H1 (cell line): ENCODE results near the gene KRTAP12-4. TPM values are rescaled to one million over a fixed set of nuclear protein-coding genes. Genes with fewer than 3 reads are reported as not detected.

ENCODE experiments used
- CTCF ChIA-PET: fragments of 300-600 bp; sonication (Branson Sonifier 250); formaldehyde crosslinking; loops from one replicate; lab custom pipeline; 2021; ENCODE audit not compliant: partially characterized antibody; lab: Charles Lee
- POLR2A ChIA-PET: fragments of 300-600 bp; sonication (Branson Sonifier 250); formaldehyde crosslinking; loops from one replicate; lab custom pipeline; 2021; ENCODE audit warnings: inconsistent platforms; ENCODE audit not compliant: partially characterized antibody; lab: Charles Lee
- DNase-seq, 2 experiments: peaks; one replicate each; pipeline versions ENCODE4 v3.0.0 to v3.0.0-alpha.2; 2010 to 2022; ENCODE audit warnings: low spot score in 2 of 2, low read depth in 1 of 2, mixed read lengths in 1 of 2
- FAIRE-seq: peaks from 2 replicates; lab custom pipeline; 2011; peaks lifted over from hg19 to GRCh38; lab: Jason Lieb, UNC
- H2AFZ ChIP-seq: 2 replicates; pipeline ENCODE4 v1.8.1; 2012; ENCODE audit warnings: low read length, inconsistent platforms
- H2AK5ac ChIP-seq: 2 replicates; pipeline ENCODE4 v1.6.1; 2013; ENCODE audit warnings: low read depth, low read length
- H2BK120ac ChIP-seq: replicated peaks from 2 replicates; pipeline ENCODE3; 2013; ENCODE audit warnings: low read depth, low read length, inconsistent platforms
- H2BK12ac ChIP-seq: 2 replicates; pipeline ENCODE4 v1.6.1; 2013; ENCODE audit warnings: low read depth, low read length
- H2BK15ac ChIP-seq: 2 replicates; pipeline ENCODE4 v1.6.1; 2013; ENCODE audit warnings: low read length
- H2BK20ac ChIP-seq: 2 replicates; pipeline ENCODE4 v1.6.1; 2013; ENCODE audit warnings: low read length
- H2BK5ac ChIP-seq: 2 replicates; pipeline ENCODE4 v1.6.1; 2013; ENCODE audit warnings: low read depth, low read length
- H3K14ac ChIP-seq: 2 replicates; pipeline ENCODE4 v1.6.1; 2013; ENCODE audit warnings: inconsistent platforms; ENCODE audit not compliant: insufficient read length
- H3K18ac ChIP-seq: 2 replicates; pipeline ENCODE4 v1.6.1; 2013; ENCODE audit warnings: low read length; ENCODE audit errors: extremely low read depth
- H3K23ac ChIP-seq: 2 replicates; pipeline ENCODE4 v1.6.1; 2013; ENCODE audit warnings: inconsistent platforms; ENCODE audit not compliant: insufficient read length
- H3K23me2 ChIP-seq: 2 replicates; pipeline ENCODE4 v1.6.1; 2013; ENCODE audit warnings: low read depth, low read length
- H3K27ac ChIP-seq: 2 replicates; pipeline ENCODE4 v1.6.1; 2011; ENCODE audit warnings: low read depth, low read length, inconsistent platforms
- H3K27me3 ChIP-seq, 4 experiments: replicated peaks in 1 of 4; 1 replicate in 1 of 4; 2 replicates in 3 of 4; pipeline versions ENCODE4 v1.6.1 to v1.8.1; 2011 to 2013; ENCODE audit warnings: low read length in 3 of 4, mild to moderate bottlenecking in 3 of 4, inconsistent platforms in 2 of 4, mixed read lengths in 2 of 4, moderate library complexity in 1 of 4; ENCODE audit not compliant: control insufficient read depth in 3 of 4, insufficient read depth in 3 of 4; ENCODE audit errors: extremely low read depth in 1 of 4
- H3K36me3 ChIP-seq, 4 experiments: 2 replicates each; pipeline versions ENCODE4 v1.6.1 to v1.8.1; 2011 to 2013; ENCODE audit warnings: mild to moderate bottlenecking in 4 of 4, low read length in 3 of 4, moderate library complexity in 2 of 4, control low read depth in 1 of 4, inconsistent platforms in 1 of 4; ENCODE audit not compliant: insufficient read depth in 4 of 4, control insufficient read depth in 2 of 4
- H3K4ac ChIP-seq: replicated peaks from 2 replicates; pipeline ENCODE3; 2013; ENCODE audit warnings: low read length, low read depth, mixed read lengths, inconsistent platforms; ENCODE audit not compliant: insufficient read length
- H3K4me1 ChIP-seq, 4 experiments: replicated peaks in 1 of 4; 1 replicate in 1 of 4; 2 replicates in 3 of 4; pipeline versions ENCODE4 v1.6.1 to v1.8.1; 2011 to 2013; ENCODE audit warnings: low read length in 3 of 4, inconsistent platforms in 2 of 4, mixed read lengths in 1 of 4; ENCODE audit not compliant: insufficient read depth in 4 of 4, control insufficient read depth in 3 of 4
- H3K4me2 ChIP-seq, 2 experiments: 2 replicates each; pipeline versions ENCODE4 v1.6.1 to v1.8.1; 2011 to 2013; ENCODE audit warnings: low read depth in 2 of 2, low read length in 2 of 2, control low read depth in 1 of 2, inconsistent platforms in 1 of 2, mild to moderate bottlenecking in 1 of 2; ENCODE audit not compliant: insufficient read depth in 1 of 2
- H3K4me3 ChIP-seq, 4 experiments: fragments of 200-600, 300-600 bp in 1 of 4; sonication (generic), shearing (Covaris generic), sonication (Bioruptor Twin) in 1 of 4; 2 replicates each; pipeline versions ENCODE4 v1.5.1 to v1.8.1; 2011 to 2016; ENCODE audit warnings: low read length in 4 of 4, low read depth in 3 of 4, control low read depth in 2 of 4, inconsistent platforms in 2 of 4, mild to moderate bottlenecking in 2 of 4, mixed read lengths in 1 of 4, moderate library complexity in 1 of 4; ENCODE audit not compliant: insufficient read depth in 2 of 4; ENCODE audit errors: extremely low read depth in 1 of 4
- H3K56ac ChIP-seq: replicated peaks from 2 replicates; pipeline ENCODE3; 2013; ENCODE audit warnings: low read depth, mild to moderate bottlenecking, mixed read lengths, low read length, inconsistent platforms; ENCODE audit not compliant: insufficient read length
- H3K79me1 ChIP-seq: 2 replicates; pipeline ENCODE4 v1.6.1; 2013; ENCODE audit warnings: low read depth, low read length, control low read depth
- H3K79me2 ChIP-seq, 2 experiments: 2 replicates each; pipeline versions ENCODE4 v1.6.1 to v1.8.1; 2012 to 2013; ENCODE audit warnings: low read length in 2 of 2, mild to moderate bottlenecking in 2 of 2, inconsistent platforms in 1 of 2; ENCODE audit not compliant: insufficient read depth in 2 of 2, control insufficient read depth in 1 of 2
- H3K9ac ChIP-seq, 4 experiments: replicated peaks in 1 of 4; 1 replicate in 1 of 4; 2 replicates in 3 of 4; pipeline versions ENCODE4 v1.6.1 to v1.8.1; 2011 to 2013; ENCODE audit warnings: low read depth in 3 of 4, low read length in 3 of 4, control low read depth in 2 of 4, mild to moderate bottlenecking in 2 of 4, moderate library complexity in 2 of 4, inconsistent platforms in 1 of 4; ENCODE audit errors: extremely low read depth in 1 of 4
- H3K9me3 ChIP-seq, 2 experiments: 2 replicates each; pipeline versions ENCODE4 v1.6.1 to v1.8.1; 2012 to 2013; ENCODE audit warnings: mild to moderate bottlenecking in 2 of 2, moderate library complexity in 2 of 2, control low read depth in 1 of 2, inconsistent platforms in 1 of 2, low read depth in 1 of 2, low read length in 1 of 2, mixed read lengths in 1 of 2; ENCODE audit not compliant: insufficient read depth in 2 of 2
- H4K20me1 ChIP-seq, 2 experiments: replicated peaks in 1 of 2; 2 replicates each; pipeline versions ENCODE3 to v1.8.1; 2011 to 2013; ENCODE audit warnings: inconsistent platforms in 2 of 2, low read length in 2 of 2, mild to moderate bottlenecking in 1 of 2; ENCODE audit not compliant: insufficient read depth in 2 of 2, control insufficient read depth in 1 of 2
- H4K5ac ChIP-seq: 2 replicates; pipeline ENCODE4 v1.6.1; 2013; ENCODE audit warnings: low read length, low read depth, mixed read lengths, inconsistent platforms; ENCODE audit not compliant: insufficient read length
- H4K8ac ChIP-seq: 2 replicates; pipeline ENCODE4 v1.8.0; 2013; ENCODE audit warnings: mild to moderate bottlenecking, moderate library complexity, low read length, inconsistent platforms; ENCODE audit not compliant: insufficient read depth; ENCODE audit errors: extremely low read depth
- H4K91ac ChIP-seq: replicated peaks from 2 replicates; pipeline ENCODE3; 2013; ENCODE audit warnings: low read length, mixed read lengths, inconsistent platforms; ENCODE audit not compliant: insufficient read length
- BCL11A ChIP-seq, 2 experiments: IDR thresholded peaks; one replicate each; pipeline ENCODE4 v1.6.1; 2011; ENCODE audit warnings: low read depth in 2 of 2, low read length in 2 of 2, mild to moderate bottlenecking in 2 of 2
- CHD1 ChIP-seq: IDR thresholded peaks from 2 replicates; pipeline ENCODE4 v1.6.1; 2012; ENCODE audit warnings: low read depth, low read length, improper control_type of control experiment
- CTCF ChIP-seq, 3 experiments: IDR thresholded peaks; 1 replicate in 2 of 3; 2 replicates in 1 of 3; pipeline versions ENCODE4 v1.5.1 to v1.6.1; 2011; ENCODE audit warnings: low read length in 3 of 3, mild to moderate bottlenecking in 3 of 3, inconsistent platforms in 2 of 3, low read depth in 1 of 3, moderate library complexity in 1 of 3; ENCODE audit not compliant: insufficient read depth in 1 of 3; ENCODE audit errors: control extremely low read depth in 1 of 3
- EZH2 ChIP-seq: fragments of 200-600 bp; sonication (generic); IDR thresholded peaks from 2 replicates; pipeline ENCODE4 v1.7.1; 2012; ENCODE audit warnings: low read depth, mild to moderate bottlenecking, moderate library complexity, low read length, inconsistent platforms; ENCODE audit not compliant: severe bottlenecking
- HDAC2 ChIP-seq, 2 experiments: fragments of 300-600 bp in 1 of 2; sonication (generic) in 1 of 2; IDR thresholded peaks; 2 replicates each; pipeline ENCODE4 v1.6.1; 2011 to 2012; ENCODE audit warnings: low read depth in 2 of 2, low read length in 2 of 2, mild to moderate bottlenecking in 2 of 2, moderate library complexity in 2 of 2, borderline replicate concordance in 1 of 2, inconsistent platforms in 1 of 2
- HDAC6 ChIP-seq: IDR thresholded peaks from one replicate; pipeline ENCODE4 v1.7.1; 2012; ENCODE audit warnings: low read depth, mild to moderate bottlenecking, inconsistent platforms, low read length, moderate library complexity
- KDM4A ChIP-seq: IDR thresholded peaks from one replicate; pipeline ENCODE4 v1.7.1; 2012; ENCODE audit warnings: low read depth, mild to moderate bottlenecking, moderate library complexity, low read length, inconsistent platforms; ENCODE audit not compliant: severe bottlenecking
- RAD21 ChIP-seq, 2 experiments: IDR thresholded peaks in 1 of 2; conservative IDR thresholded peaks in 1 of 2; 2 replicates each; pipeline ENCODE4 v1.6.1; 2011; ENCODE audit warnings: low read depth in 2 of 2, low read length in 2 of 2, improper control_type of control experiment in 1 of 2, inconsistent platforms in 1 of 2, mild to moderate bottlenecking in 1 of 2, moderate library complexity in 1 of 2
- TAF7 ChIP-seq: optimal IDR thresholded peaks from 2 replicates; pipeline ENCODE3; 2011; ENCODE audit warnings: low read depth, mild to moderate bottlenecking, inconsistent platforms, low read length, moderate library complexity, borderline replicate concordance
- WGBS, 2 experiments: shearing (Covaris generic) in 1 of 2; methylation state at CpG; one replicate each; pipeline versions ENCODE4 v1.1.6 to v1.1.7; 2013 to 2015; ENCODE audit warnings: low lambda C conversion rate in 2 of 2, mixed read lengths in 2 of 2, inconsistent platforms in 1 of 2, low coverage in 1 of 2, missing lambda C conversion rate in 1 of 2; ENCODE audit not compliant: insufficient replicate concordance in 2 of 2, insufficient coverage in 1 of 2, insufficient read length in 1 of 2; ENCODE audit errors: extremely low coverage in 1 of 2, missing lambda C conversion rate in 1 of 2; 5-methylcytosine and 5-hydroxymethylcytosine counted together
- polyA plus RNA-seq, 7 experiments: library from polyadenylated mRNA; depleted of rRNA in 3 of 7; stranded (reverse) in 5 of 7; unstranded in 2 of 7; fragments of >200 nt in 5 of 7; fragments of 200-250 nt in 2 of 7; gene quantifications; 1 replicate in 5 of 7; 2 replicates in 1 of 7; 4 replicates in 1 of 7; pipeline versions ENCODE4 v1.2.1 to v1.2.3, GENCODE V29; 2011 to 2013; ENCODE audit warnings: missing spikeins in 2 of 7, mixed read lengths in 2 of 7
- total RNA-seq: library from RNA; stranded (reverse); fragmentation: NEBNext Ultra II Directional; extraction: Animal tissue kit (Norgen Biotek cat#: 25700); gene quantifications from 2 replicates; pipeline ENCODE4 v1.2.1, GENCODE V29; 2021

Gene KRTAP12-4
- total and polyA plus RNA-seq, 2 of the 8 experiments (the other 6 are each of a cell fraction or from before 2014, with no cell fraction given) = not detected

- Histone ChIP-seq H3K36me3 (no peaks in the 10 kb centered on the region), H4K5ac (no peak overlapping the region), H3K23ac (no peak overlapping the region), H3K4me3 (no peak overlapping the region), H3K9me3 (peaks cover 0 to 4% of the 10 kb centered on the region in 2 experiments; a peak in 1 of 4 replicates), H4K20me1 (no peaks in the 10 kb centered on the region), H3K4me1 (peaks cover 0 to 33% (median 16%) of the 10 kb centered on the region in 4 experiments; a peak in 6 of 7 replicates), H3K27me3 (no peaks in the 10 kb centered on the region), H2BK20ac (no peak overlapping the region), H3K4ac (no peak overlapping the region), H3K14ac (no peak overlapping the region), H4K8ac (no peak overlapping the region), H2BK5ac (0 out of 2 replicates have a peak overlapping the region, but pooled peaks have one; percentile 56), H3K23me2 (no peaks in the 10 kb centered on the region), H3K56ac (no peak overlapping the region), H2BK120ac (no peak overlapping the region), H2BK15ac (no peak overlapping the region), H2AFZ (no peak overlapping the region), H3K9ac (no peak overlapping the region), H3K27ac (no peak overlapping the region), H3K79me2 (no peaks in the 10 kb centered on the region), H3K18ac (peak overlapping the region; percentile 48), H2BK12ac (peak overlapping the region; percentile 60; the same call in 1 of the 2 replicates), H3K4me2 (0 out of 4 replicates have a peak overlapping the region, but pooled peaks of 1 of the 2 experiments have one; percentile 2), H4K91ac (no peak overlapping the region), H3K79me1 (peaks cover 3% of the 10 kb centered on the region; the same call in 1 of the 2 replicates), H2AK5ac (no peak overlapping the region; the same call in 1 of the 2 replicates)
- FAIRE-seq (no peak), DNase-seq (no peak)
- CTCF ChIA-PET = interaction anchor here (0.8 to 3.8 kb wide), 12 partner anchors 11 to 186 kb away, joined by 3 to 15 read pairs (median 4); partner anchors contain the start of gene TSPEAR
- WGBS, 2 experiments = 79% methylated on average over 10 of the region's 10 CpGs; no CpG with 5 or more reads in 1 of the 2 experiments
- POLR2A ChIA-PET = interaction anchor here (1.1 to 1.4 kb wide), 5 partner anchors 11 to 179 kb away, joined by 3 to 5 read pairs (median 4); no protein-coding TSS in a partner anchor
- TF ChIP-seq RAD21 (IDR thresholded peaks at IDR 0.05 in 1 of 2, conservative IDR thresholded peaks at IDR 0.05 in 1 of 2; ENCODE audit: low read depth in 2 of 2, low read length in 2 of 2) = peak; percentile 49 to 56
- TF ChIP-seq EZH2 = no peak
- no peak for TF ChIP-seq HDAC6
- no peak for TF ChIP-seq TAF7
- TF ChIP-seq CTCF (IDR thresholded peaks at IDR 0.05; ENCODE audit: control extremely low read depth in 1 of 3, insufficient read depth in 1 of 3, low read depth in 1 of 3, low read length in 3 of 3) = peak in 2 of 3 experiments; percentile 11 to 27; a peak in 3 of 4 replicates
- TF ChIP-seq BCL11A (IDR thresholded peaks at IDR 0.05; ENCODE audit: low read depth in 2 of 2, low read length in 2 of 2) = no peak
- no peak for TF ChIP-seq KDM4A
- no peak for TF ChIP-seq CHD1
- TF ChIP-seq HDAC2 (IDR thresholded peaks at IDR 0.05; ENCODE audit: borderline replicate concordance in 1 of 2, low read depth in 2 of 2, low read length in 2 of 2) = no peak
Observed at GRCh38 chr21:44696572-44696971, 42.1 kb upstream of the KRTAP12-4 start.
